ENCODE data around the gene SCAMP1. TPM values are rescaled to one million over a fixed set of nuclear protein-coding genes. Genes with fewer than 3 reads are reported as not detected.

The SCAMP1 gene
- total and polyA plus RNA-seq, 2 of the 8 experiments (the other 6 are each of a cell fraction or from before 2014, with no cell fraction given) = 18.6 to 55.9 TPM

- no peak for TF ChIP-seq CBX8 (IDR thresholded peaks at IDR 0.05; ENCODE audit: borderline replicate concordance, low read depth, low read length)
- TF ChIP-seq GTF2F1 (IDR thresholded peaks at IDR 0.05; ENCODE audit: borderline replicate concordance, low read depth, low read length) = no peak
- TF ChIP-seq TEAD4 (IDR thresholded peaks at IDR 0.05; ENCODE audit: low read depth, low read length) = no peak
- no peak for TF ChIP-seq SIN3A (conservative IDR thresholded peaks at IDR 0.05 in 1 of 2, IDR thresholded peaks at IDR 0.05 in 1 of 2; ENCODE audit: low read depth in 1 of 2, low read length in 2 of 2)
- no peak for TF ChIP-seq NRF1 (IDR thresholded peaks at IDR 0.05; ENCODE audit: low read depth, low read length)
Observed at GRCh38 chr5:78490709-78491485, 130.5 kb downstream of the SCAMP1 start (continued).
